WTC11 (cell line): ENCODE measurements around the gene CAV2. TPM values are rescaled to one million over a fixed set of nuclear protein-coding genes. Genes with fewer than 3 reads are reported as not detected.

ENCODE experiments used
- ATAC-seq: fragments of 200-7000 bp; cut with Tn5 transposase; 2 replicates; pipeline ENCODE4 v1.10.0; 2021; ENCODE audit warnings: mild to moderate bottlenecking, moderate library complexity
- CTCF ChIA-PET: fragments of 300-600 bp; sonication (Branson Sonifier 250); formaldehyde crosslinking; loops from one replicate; lab custom pipeline; 2021; ENCODE audit warnings: antibody characterized with exemption; lab: Charles Lee
- POLR2A ChIA-PET: fragments of 350-600 bp; sonication (Branson Sonifier 250); formaldehyde crosslinking; loops from one replicate; lab custom pipeline; 2021; ENCODE audit warnings: antibody characterized with exemption; lab: Charles Lee
- DNase-seq: peaks from one replicate; pipeline ENCODE4 v3.0.0; 2021; ENCODE audit warnings: low spot score
- H3K27ac Mint-ChIP-seq: 2 replicates; pipeline ENCODE4 v1.8.0; 2021; ENCODE audit warnings: mixed read lengths
- H3K27me3 Mint-ChIP-seq: 2 replicates; pipeline ENCODE4 v1.8.0; 2021; ENCODE audit warnings: low read depth, mild to moderate bottlenecking, moderate library complexity, mixed read lengths
- H3K36me3 Mint-ChIP-seq: 2 replicates; pipeline ENCODE4 v1.8.0; 2021; ENCODE audit warnings: mixed read lengths
- H3K4me1 Mint-ChIP-seq: 2 replicates; pipeline ENCODE4 v1.8.0; 2022; ENCODE audit warnings: mixed read lengths
- H3K4me3 Mint-ChIP-seq: 2 replicates; pipeline ENCODE4 v1.8.0; 2021; ENCODE audit warnings: mild to moderate bottlenecking, moderate library complexity, mixed read lengths
- H3K9me3 Mint-ChIP-seq: 2 replicates; pipeline ENCODE4 v1.8.0; 2021; ENCODE audit warnings: mixed read lengths
- ZNF232 ChIP-seq: sonication (generic); formaldehyde crosslinking; IDR thresholded peaks from 2 replicates; pipeline ENCODE4 v1.8.0; 2022; ENCODE audit warnings: mild to moderate bottlenecking, missing genetic modification reagents
- total RNA-seq: library from RNA; stranded (reverse); gene quantifications from 3 replicates; pipeline ENCODE4 v1.2.3, GENCODE V29; 2021

CAV2 gene
- total RNA-seq, 1 experiment from 2014 or later = 4.3 TPM

GRCh38 chr7:116557901-116558300 is 58.4 kb downstream of the CAV2 start:
- no peak for TF ChIP-seq ZNF232 (CRISPR knock-in tag)
- no peak overlapping the region for H3K4me3 Mint-ChIP-seq
- ChIA-PET CTCF (interaction anchor here (2.8 kb wide), 1 partner anchor 31 kb away, joined by 9 read pairs; no protein-coding TSS in a partner anchor), POLR2A (no interaction called here)
- H3K27me3 Mint-ChIP-seq = no peaks in the 10 kb centered on the region; the same call in 1 of the 2 replicates
- H3K27ac Mint-ChIP-seq = no peak overlapping the region; the same call in 1 of the 2 replicates
- peaks cover 8% of the 10 kb centered on the region for H3K4me1 Mint-ChIP-seq
- DNase-seq (no peak), ATAC-seq (no peak)
- H3K9me3 Mint-ChIP-seq = no peaks in the 10 kb centered on the region
- no peaks in the 10 kb centered on the region for H3K36me3 Mint-ChIP-seq

Other genes starting within 250 kb of the CAV2 start
- gene CAV1, start 25.3 kb downstream of the CAV2 start, total RNA-seq = 10.9 to 19.7 TPM (median 11.5 TPM) in 3 replicates
- 9.4 to 12.8 TPM (median 11.6 TPM) in 3 replicates for gene MET, start 172.5 kb downstream of the CAV2 start, total RNA-seq